ENCODE results near the gene RABAC1. TPM values are rescaled to one million over a fixed set of nuclear protein-coding genes. Genes with fewer than 3 reads are reported as not detected.

RABAC1 gene
- total and polyA plus RNA-seq, 10 of the 15 experiments (the other 5 are each of a cell fraction or from before 2014, with no cell fraction given) = 10.9 to 115 (median 49.2) TPM

DNA sequence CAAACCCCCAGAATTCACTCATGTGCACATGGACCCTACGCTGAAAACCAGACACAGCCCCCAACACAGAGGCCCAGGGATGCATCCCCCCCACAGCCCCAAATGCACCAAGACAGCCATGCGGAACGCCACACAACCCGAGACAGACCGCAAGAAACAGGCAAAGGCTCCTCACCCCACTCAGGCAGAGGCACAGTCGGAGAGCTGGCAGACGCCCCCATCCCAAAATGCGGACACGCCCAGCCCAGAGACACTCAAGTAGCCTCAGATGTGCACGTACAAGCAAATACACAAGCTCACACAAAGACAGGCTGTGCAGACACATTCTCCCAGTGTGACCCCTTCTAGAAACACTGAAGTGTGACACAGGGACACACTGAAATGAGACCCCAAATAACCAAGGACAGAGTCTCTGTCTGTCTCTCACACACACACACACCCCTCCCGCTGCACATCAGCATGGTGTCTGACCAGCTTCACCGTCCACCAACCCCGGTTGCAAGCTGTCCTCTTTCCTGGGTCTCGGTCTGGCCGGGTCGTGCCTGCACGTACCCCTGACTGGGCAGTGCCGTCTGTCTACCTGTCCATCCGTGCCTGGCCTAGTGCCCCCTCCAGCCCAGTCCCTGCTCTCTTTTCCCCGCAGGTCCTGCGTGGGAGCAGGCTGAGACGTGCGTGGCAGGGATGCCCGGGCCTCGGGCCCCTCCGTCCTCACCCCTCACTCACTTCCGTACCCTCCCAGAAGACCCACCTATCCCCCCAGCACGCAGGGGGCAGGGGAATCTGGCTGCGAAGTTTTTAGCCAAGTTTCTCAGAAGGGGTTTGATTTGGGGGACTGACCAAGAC is 47.0 kb downstream of the RABAC1 start:
- peaks cover 0 to 2% of the 10 kb centered on the region in 2 experiments; a peak in 3 of 4 replicates for H3K36me3 ChIP-seq (ENCODE audit: control insufficient read depth in 2 of 2, insufficient read depth in 2 of 2, low read length in 1 of 2)
- TF ChIP-seq STAT3 (IDR thresholded peaks at IDR 0.05; ENCODE audit: low read depth, low read length) = no peak
- TF ChIP-seq SUZ12 (IDR thresholded peaks at IDR 0.05; ENCODE audit: unreplicated experiment) = peak; percentile 69
- TF ChIP-seq CBFB (IDR thresholded peaks at IDR 0.05; ENCODE audit: low read depth) = no peak
- no peak for TF ChIP-seq CREB1 (IDR thresholded peaks at IDR 0.05; ENCODE audit: low read depth)
- TF ChIP-seq TAF1 (IDR thresholded peaks at IDR 0.05; ENCODE audit: borderline replicate concordance, low read depth, low read length) = no peak
- TF ChIP-seq MYC (IDR thresholded peaks at IDR 0.05; ENCODE audit: insufficient read depth, insufficient read length, insufficient replicate concordance, low read length, severe bottlenecking) = no peak
- TF ChIP-seq GABPA (IDR thresholded peaks at IDR 0.05; ENCODE audit: low read depth) = no peak
- no peak for TF ChIP-seq IKZF2 (IDR thresholded peaks at IDR 0.05)
- TF ChIP-seq EGR1 (IDR thresholded peaks at IDR 0.05; ENCODE audit: borderline replicate concordance in 1 of 2, low read depth in 2 of 2, low read length in 2 of 2) = no peak
- no peak for TF ChIP-seq SMC3 (IDR thresholded peaks at IDR 0.05; ENCODE audit: borderline replicate concordance, low read length)
- peak; percentile 36 for TF ChIP-seq RUNX3 (IDR thresholded peaks at IDR 0.05; ENCODE audit: low read length)
- no peak for TF ChIP-seq IKZF1 (conservative IDR thresholded peaks at IDR 0.05)
- no peak for TF ChIP-seq ZSCAN29 (IDR thresholded peaks at IDR 0.05)
- TF ChIP-seq, protein P1, sequence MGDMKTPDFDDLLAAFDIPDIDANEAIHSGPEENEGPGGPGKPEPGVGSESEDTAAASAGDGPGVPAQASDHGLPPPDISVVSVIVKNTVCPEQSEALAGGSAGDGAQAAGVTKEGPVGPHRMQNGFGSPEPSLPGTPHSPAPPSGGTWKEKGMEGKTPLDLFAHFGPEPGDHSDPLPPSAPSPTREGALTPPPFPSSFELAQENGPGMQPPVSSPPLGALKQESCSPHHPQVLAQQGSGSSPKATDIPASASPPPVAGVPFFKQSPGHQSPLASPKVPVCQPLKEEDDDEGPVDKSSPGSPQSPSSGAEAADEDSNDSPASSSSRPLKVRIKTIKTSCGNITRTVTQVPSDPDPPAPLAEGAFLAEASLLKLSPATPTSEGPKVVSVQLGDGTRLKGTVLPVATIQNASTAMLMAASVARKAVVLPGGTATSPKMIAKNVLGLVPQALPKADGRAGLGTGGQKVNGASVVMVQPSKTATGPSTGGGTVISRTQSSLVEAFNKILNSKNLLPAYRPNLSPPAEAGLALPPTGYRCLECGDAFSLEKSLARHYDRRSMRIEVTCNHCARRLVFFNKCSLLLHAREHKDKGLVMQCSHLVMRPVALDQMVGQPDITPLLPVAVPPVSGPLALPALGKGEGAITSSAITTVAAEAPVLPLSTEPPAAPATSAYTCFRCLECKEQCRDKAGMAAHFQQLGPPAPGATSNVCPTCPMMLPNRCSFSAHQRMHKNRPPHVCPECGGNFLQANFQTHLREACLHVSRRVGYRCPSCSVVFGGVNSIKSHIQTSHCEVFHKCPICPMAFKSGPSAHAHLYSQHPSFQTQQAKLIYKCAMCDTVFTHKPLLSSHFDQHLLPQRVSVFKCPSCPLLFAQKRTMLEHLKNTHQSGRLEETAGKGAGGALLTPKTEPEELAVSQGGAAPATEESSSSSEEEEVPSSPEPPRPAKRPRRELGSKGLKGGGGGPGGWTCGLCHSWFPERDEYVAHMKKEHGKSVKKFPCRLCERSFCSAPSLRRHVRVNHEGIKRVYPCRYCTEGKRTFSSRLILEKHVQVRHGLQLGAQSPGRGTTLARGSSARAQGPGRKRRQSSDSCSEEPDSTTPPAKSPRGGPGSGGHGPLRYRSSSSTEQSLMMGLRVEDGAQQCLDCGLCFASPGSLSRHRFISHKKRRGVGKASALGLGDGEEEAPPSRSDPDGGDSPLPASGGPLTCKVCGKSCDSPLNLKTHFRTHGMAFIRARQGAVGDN (IDR thresholded peaks at IDR 0.05) = no peak
- no peak for TF ChIP-seq SMAD5 (IDR thresholded peaks at IDR 0.05; ENCODE audit: low read depth)
- peak; percentile 46; the same call in 1 of the 2 replicates for TF ChIP-seq POLR2A (IDR thresholded peaks at IDR 0.05; ENCODE audit: low read depth, low read length)
- TF ChIP-seq, protein P2, sequence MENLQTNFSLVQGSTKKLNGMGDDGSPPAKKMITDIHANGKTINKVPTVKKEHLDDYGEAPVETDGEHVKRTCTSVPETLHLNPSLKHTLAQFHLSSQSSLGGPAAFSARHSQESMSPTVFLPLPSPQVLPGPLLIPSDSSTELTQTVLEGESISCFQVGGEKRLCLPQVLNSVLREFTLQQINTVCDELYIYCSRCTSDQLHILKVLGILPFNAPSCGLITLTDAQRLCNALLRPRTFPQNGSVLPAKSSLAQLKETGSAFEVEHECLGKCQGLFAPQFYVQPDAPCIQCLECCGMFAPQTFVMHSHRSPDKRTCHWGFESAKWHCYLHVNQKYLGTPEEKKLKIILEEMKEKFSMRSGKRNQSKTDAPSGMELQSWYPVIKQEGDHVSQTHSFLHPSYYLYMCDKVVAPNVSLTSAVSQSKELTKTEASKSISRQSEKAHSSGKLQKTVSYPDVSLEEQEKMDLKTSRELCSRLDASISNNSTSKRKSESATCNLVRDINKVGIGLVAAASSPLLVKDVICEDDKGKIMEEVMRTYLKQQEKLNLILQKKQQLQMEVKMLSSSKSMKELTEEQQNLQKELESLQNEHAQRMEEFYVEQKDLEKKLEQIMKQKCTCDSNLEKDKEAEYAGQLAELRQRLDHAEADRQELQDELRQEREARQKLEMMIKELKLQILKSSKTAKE (IDR thresholded peaks at IDR 0.05; ENCODE audit: low read depth, poor library complexity, severe bottlenecking) = no peak

More for the DNA sequence above, 47.0 kb downstream of the RABAC1 start:
- Histone ChIP-seq H3K27me3 (replicated peaks in 1 of 2; ENCODE audit: control insufficient read depth in 2 of 2, insufficient read depth in 2 of 2, low read length in 1 of 2) (peaks cover 3 to 4% of the 10 kb centered on the region in 2 experiments; a peak in 3 of 4 replicates), H3K4me3 (no peak overlapping the region), H3K4me1 (ENCODE audit: control insufficient read depth, insufficient read depth, low read length) (no peaks in the 10 kb centered on the region), H4K20me1 (ENCODE audit: control insufficient read depth, insufficient read depth) (peaks cover 6% of the 10 kb centered on the region; the same call in 1 of the 2 replicates), H3K27ac (ENCODE audit: control insufficient read depth, insufficient read depth) (no peak overlapping the region), H3K4me2 (ENCODE audit: control insufficient read depth, insufficient read depth) (no peak overlapping the region), H2AFZ (ENCODE audit: control insufficient read depth, low read depth, low read length) (no peak overlapping the region), H3K79me2 (ENCODE audit: control insufficient read depth, insufficient read depth, low read length) (no peaks in the 10 kb centered on the region), H3K9ac (ENCODE audit: control insufficient read depth, insufficient read depth, low read length) (no peak overlapping the region), H3K9me3 (replicated peaks; ENCODE audit: control insufficient read depth, insufficient read depth, low read length) (no peaks in the 10 kb centered on the region)
- in situ Hi-C loops (cut with MboI) (no loop called here), intact Hi-C loops (cut with micrococcal nuclease; ENCODE audit: unreplicated experiment) (no loop called here)
- POLR2A ChIA-PET = no interaction called here
- CTCF ChIA-PET = no interaction called here
- no peak for DNase-seq (ENCODE audit: low read depth, low spot score)
- ATAC-seq = peak; percentile 6
- RAD21 ChIA-PET (ENCODE audit: unreplicated experiment) = no interaction called here
- 19% methylated on average over 29 of the region's 29 CpGs for WGBS (ENCODE audit: insufficient coverage, insufficient replicate concordance, low lambda C conversion rate, missing lambda C conversion rate)
- FAIRE-seq = no peak
- no TSS peak for BruUV-seq (replicated peaks)
- SMC1A ChIA-PET (ENCODE audit: uncharacterized antibody, unreplicated experiment) = no interaction called here
